B cell (primary cell): ENCODE measurements around the gene ATP11A. TPM values are rescaled to one million over a fixed set of nuclear protein-coding genes. Genes with fewer than 3 reads are reported as not detected.

ENCODE experiments used
- ATAC-seq: fragments of 200-7000 bp; cut with Tn5 transposase; one replicate; pipeline ENCODE4 v1.10.0; 2021; ENCODE audit warnings: low read depth, mild to moderate bottlenecking, moderate number of reproducible peaks, moderate library complexity
- CTCF ChIA-PET: fragments of 350-600 bp; sonication (Branson Sonifier 250); formaldehyde crosslinking; loops from one replicate; lab custom pipeline; 2021; ENCODE audit warnings: antibody characterized with exemption, inconsistent platforms; lab: Charles Lee
- POLR2A ChIA-PET: fragments of 350-600 bp; sonication (Branson Sonifier 250); formaldehyde crosslinking; loops from one replicate; lab custom pipeline; 2021; ENCODE audit warnings: antibody characterized with exemption; lab: Charles Lee
- DNase-seq: peaks from one replicate; pipeline ENCODE4 v3.0.0; 2013
- H2AFZ ChIP-seq: 2 replicates; pipeline ENCODE4 v1.6.1; 2012; ENCODE audit warnings: mild to moderate bottlenecking, low read depth, low read length; ENCODE audit not compliant: insufficient read depth, poor library complexity, severe bottlenecking
- H3K27ac ChIP-seq, 2 donors: 1 replicate in 1 of 2; 2 replicates in 1 of 2; pipeline ENCODE4 v1.5.1; 2012 to 2013; ENCODE audit warnings: low read length in 2 of 2, mild to moderate bottlenecking in 2 of 2, moderate library complexity in 1 of 2
- H3K27me3 ChIP-seq, 4 experiments: fragments of 200-600 bp in 1 of 4; sonication (generic) in 1 of 4; replicated peaks in 1 of 4; 1 replicate in 2 of 4; 2 replicates in 2 of 4; pipeline versions ENCODE4 v1.6.1 to v1.7.0; 2013 to 2016; ENCODE audit warnings: low read length in 3 of 4, mild to moderate bottlenecking in 2 of 4, mixed read lengths in 1 of 4, moderate library complexity in 1 of 4; ENCODE audit not compliant: insufficient read depth in 4 of 4, control insufficient read depth in 3 of 4; ENCODE audit errors: control extremely low read depth in 1 of 4
- H3K36me3 ChIP-seq, 2 experiments: replicated peaks in 1 of 2; 1 replicate in 1 of 2; 2 replicates in 1 of 2; pipeline versions ENCODE4 v1.6.1 to v1.7.1; 2013; ENCODE audit warnings: low read length in 1 of 2; ENCODE audit not compliant: insufficient read depth in 2 of 2, control insufficient read depth in 1 of 2; ENCODE audit errors: control extremely low read depth in 1 of 2, extremely low read depth in 1 of 2
- H3K4me1 ChIP-seq, 2 donors: fragments of 200-600 bp in 1 of 2; sonication (generic) in 1 of 2; 1 replicate in 1 of 2; 2 replicates in 1 of 2; pipeline versions ENCODE4 v1.5.1 to v1.6.1; 2013 to 2017; ENCODE audit warnings: low read length in 2 of 2; ENCODE audit not compliant: control insufficient read depth in 2 of 2, insufficient read depth in 2 of 2
- H3K4me2 ChIP-seq: replicated peaks from 2 replicates; pipeline ENCODE3; 2012; ENCODE audit warnings: mild to moderate bottlenecking, low read depth, low read length; ENCODE audit not compliant: poor library complexity, severe bottlenecking
- H3K4me3 ChIP-seq, 5 experiments: fragments of 200-600 bp in 1 of 5; sonication (generic) in 1 of 5; 1 replicate in 3 of 5; 2 replicates in 2 of 5; pipeline versions ENCODE4 v1.5.1 to v1.7.0; 2011 to 2016; ENCODE audit warnings: low read length in 4 of 5, mild to moderate bottlenecking in 4 of 5, low read depth in 2 of 5, control low read depth in 1 of 5, moderate library complexity in 1 of 5; ENCODE audit not compliant: insufficient read depth in 1 of 5; ENCODE audit errors: control extremely low read depth in 1 of 5, extremely low read depth in 1 of 5
- H3K79me2 ChIP-seq: fragments of 200-600 bp; sonication (generic); one replicate; pipeline ENCODE4 v1.6.0; 2016; ENCODE audit warnings: low read length; ENCODE audit not compliant: control insufficient read depth, insufficient read depth
- H3K9ac ChIP-seq: fragments of 200-600 bp; sonication (generic); 2 replicates; pipeline ENCODE4 v1.6.1; 2017; ENCODE audit warnings: mild to moderate bottlenecking, low read length, moderate library complexity
- H3K9me3 ChIP-seq, 3 donors: one replicate each; pipeline versions ENCODE4 v1.6.1 to v1.7.1; 2013; ENCODE audit warnings: low read length in 2 of 3; ENCODE audit not compliant: control insufficient read depth in 2 of 3, insufficient read depth in 1 of 3; ENCODE audit errors: control extremely low read depth in 1 of 3
- H4K20me1 ChIP-seq: 2 replicates; pipeline ENCODE4 v1.6.0; 2012; ENCODE audit warnings: mild to moderate bottlenecking, low read length; ENCODE audit not compliant: insufficient read depth, control insufficient read depth, poor library complexity, severe bottlenecking
- H3K27ac Mint-ChIP-seq: one replicate; pipeline ENCODE4 v1.8.0; 2021; ENCODE audit warnings: mixed read lengths
- H3K27me3 Mint-ChIP-seq: one replicate; pipeline ENCODE4 v1.8.0; 2021; ENCODE audit warnings: mixed read lengths
- H3K4me1 Mint-ChIP-seq: one replicate; pipeline ENCODE4 v1.8.0; 2021; ENCODE audit warnings: mixed read lengths
- H3K4me3 Mint-ChIP-seq: one replicate; pipeline ENCODE4 v1.8.0; 2021; ENCODE audit warnings: mixed read lengths
- H3K9me3 Mint-ChIP-seq: one replicate; pipeline ENCODE4 v1.8.0; 2022; ENCODE audit warnings: mixed read lengths; ENCODE audit not compliant: insufficient read depth
- CTCF ChIP-seq: fragments of 200-600 bp; IDR thresholded peaks from one replicate; pipeline ENCODE4 v1.8.0; 2022; ENCODE audit warnings: antibody characterized with exemption, mild to moderate bottlenecking
- EZH2 ChIP-seq: IDR thresholded peaks from 2 replicates; pipeline ENCODE4 v1.6.1; 2012; ENCODE audit warnings: borderline replicate concordance, low read depth, mild to moderate bottlenecking, moderate library complexity, low read length; ENCODE audit not compliant: insufficient read depth, poor library complexity, severe bottlenecking
- whole genome bisulfite sequencing: methylation state at CpG from one replicate; pipeline ENCODE4 v1.1.5; 2013; ENCODE audit warnings: missing lambda C conversion rate; ENCODE audit not compliant: insufficient coverage; 5-methylcytosine and 5-hydroxymethylcytosine counted together
- intact Hi-C: fragments of 100-400 bp; cut with micrococcal nuclease; formaldehyde crosslinking; loops from one replicate; pipeline ENCODE4 v1.10.0; 2022
- polyA plus RNA-seq: library from polyadenylated mRNA; depleted of rRNA; stranded (reverse); fragments of >200 nt; gene quantifications from 2 replicates; pipeline ENCODE4 v1.2.3, GENCODE V29; 2012
- total RNA-seq, 2 donors: library from RNA; stranded (reverse); fragments of 120-200 nt in 1 of 2; gene quantifications; 1 replicate in 1 of 2; 2 replicates in 1 of 2; pipeline versions ENCODE4 v1.2.3 to v1.2.4, GENCODE V29; 2013 to 2022

The ATP11A gene
- total and polyA plus RNA-seq, 2 donors (not counting 1 experiment from before 2014, with no cell fraction given) = 36.9 to 60.3 TPM

GRCh38 chr13:112755331-112755730 is 65.5 kb downstream of the ATP11A start:
- Mint-ChIP-seq H3K27me3 (no peaks in the 10 kb centered on the region), H3K4me3 (no peak overlapping the region), H3K9me3 (no peaks in the 10 kb centered on the region), H3K27ac (no peak overlapping the region), H3K4me1 (peaks cover 5% of the 10 kb centered on the region)
- DNase-seq (no peak), ATAC-seq (no peak)
- Histone ChIP-seq H3K27ac (no peak overlapping the region), H4K20me1 (no peaks in the 10 kb centered on the region), H3K36me3 (no peaks in the 10 kb centered on the region), H3K79me2 (no peaks in the 10 kb centered on the region), H2AFZ (no peak overlapping the region), H3K9me3 (peaks cover 0 to 5% (median 1%) of the 10 kb centered on the region in 3 donors), H3K4me3 (no peak overlapping the region), H3K27me3 (no peaks in the 10 kb centered on the region), H3K4me1 (no peaks in the 10 kb centered on the region), H3K9ac (no peak overlapping the region), H3K4me2 (no peak overlapping the region)
- 95% methylated on average over 14 of the region's 15 CpGs for WGBS
- ChIA-PET CTCF (no interaction called here), POLR2A (no interaction called here)
- intact Hi-C loops = no loop called here
- TF ChIP-seq CTCF (no peak), EZH2 (no peak)

- H3K79me2 ChIP-seq = no peaks in the 10 kb centered on the region
- peaks cover 5% of the 10 kb centered on the region for H3K4me1 Mint-ChIP-seq
- TF ChIP-seq CTCF = no peak
- no peak for TF ChIP-seq EZH2
- no peak for DNase-seq
- no peak overlapping the region for H3K4me2 ChIP-seq
- ChIA-PET POLR2A (no interaction called here), CTCF (no interaction called here)
- no peak overlapping the region for H2AFZ ChIP-seq
- H3K4me3 Mint-ChIP-seq = no peak overlapping the region
- no peaks in the 10 kb centered on the region for H3K9me3 Mint-ChIP-seq
- H3K27ac Mint-ChIP-seq = no peak overlapping the region
- no peaks in the 10 kb centered on the region for H4K20me1 ChIP-seq
- no peaks in the 10 kb centered on the region for H3K27me3 ChIP-seq
- no peak overlapping the region for H3K4me3 ChIP-seq
- 100% methylated on average over 2 of the region's 7 CpGs for WGBS
- no peak overlapping the region for H3K27ac ChIP-seq
- H3K4me1 ChIP-seq = no peaks in the 10 kb centered on the region
- H3K36me3 ChIP-seq = no peaks in the 10 kb centered on the region
- H3K27me3 Mint-ChIP-seq = no peaks in the 10 kb centered on the region
- intact Hi-C loops = no loop called here
- ATAC-seq = no peak
- peaks cover 0 to 5% (median 1%) of the 10 kb centered on the region in 3 donors for H3K9me3 ChIP-seq
- H3K9ac ChIP-seq = no peak overlapping the region
These were observed 66.2 kb downstream of the ATP11A start for GRCh38 chr13:112756081-112756480.
